GM18519 (cell line): ENCODE data around the gene INO80C.
"Not testable (repeated sequence)": the region's sequence is repeated elsewhere in the genome, so short reads cannot be mapped to it uniquely, and the experiment has no call there.

Experiments
- ATAC-seq: cut with Tn5 transposase; IDR thresholded peaks from one replicate; pipeline ENCODE4 v1.9.1; 2021; ENCODE audit warnings: mild to moderate bottlenecking, moderate library complexity; ENCODE audit not compliant: unreplicated experiment, low FRiP score

Gene INO80C

DNA sequence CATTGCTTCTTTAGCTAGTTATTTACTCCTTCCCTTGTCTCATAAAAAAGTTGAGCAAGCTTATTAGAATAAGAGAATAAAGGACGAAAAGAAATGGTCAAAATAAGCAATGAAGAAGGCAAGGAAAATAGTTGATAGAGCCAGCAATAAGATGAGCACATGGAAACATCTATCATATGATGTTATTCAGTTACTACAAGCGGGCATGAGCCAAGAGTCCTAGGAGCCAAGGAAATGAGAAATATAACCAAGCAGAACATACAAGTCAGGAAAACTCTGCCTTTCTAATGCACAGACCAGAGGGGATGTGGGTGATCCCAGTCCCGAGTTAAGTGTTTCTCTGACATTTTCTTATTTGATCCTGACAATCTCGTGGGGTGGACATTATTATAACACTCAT is 33.9 kb downstream of the INO80C start:
- ATAC-seq, result no peak

- no peak for ATAC-seq
Observed at GRCh38 chr18:35463050-35463449, 34.7 kb downstream of the INO80C start.

DNA sequence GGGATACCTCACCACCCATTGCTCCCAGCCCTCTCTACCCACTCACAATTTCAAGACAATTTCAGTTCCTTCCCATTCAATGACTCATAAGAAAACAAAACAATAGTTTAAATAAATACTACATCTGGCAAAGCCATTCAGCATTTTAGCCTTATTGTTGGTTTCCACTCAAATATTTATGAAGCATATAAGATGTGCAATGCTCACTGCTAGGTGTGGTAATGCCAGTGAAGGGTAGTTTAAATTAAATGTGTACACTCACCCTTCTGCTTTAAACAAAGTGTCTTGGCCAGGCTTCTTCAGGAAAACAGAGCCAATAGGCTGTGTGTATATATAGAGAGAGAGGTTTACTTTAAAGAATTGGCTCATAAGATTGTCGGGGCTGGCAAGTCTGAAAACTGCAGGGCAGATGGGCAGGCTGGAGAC is 37.0 kb downstream of the INO80C start:
- no peak for ATAC-seq

DNA sequence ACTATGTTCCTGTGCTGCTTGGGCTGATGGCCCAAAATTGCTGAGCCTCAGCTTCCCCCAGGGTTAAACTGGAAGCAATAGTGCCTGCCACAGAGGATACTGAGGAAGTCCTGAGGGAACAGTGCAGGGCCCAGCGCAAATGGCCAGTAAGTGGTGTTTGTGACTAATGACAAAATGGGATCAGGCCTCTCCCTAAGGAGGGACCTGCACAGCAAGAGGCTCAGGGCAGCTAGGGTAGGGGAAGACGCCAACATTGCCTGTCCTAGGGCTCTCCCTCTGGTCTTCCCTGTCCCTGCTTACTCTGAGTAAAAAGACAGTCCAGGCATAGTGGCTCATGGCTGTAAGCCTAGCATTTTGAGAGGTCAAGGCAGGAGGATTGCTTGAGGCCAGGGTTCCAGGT is 37.8 kb downstream of the INO80C start:
- ATAC-seq, result no peak

GRCh38 chr18:35458677-35459441 is 38.9 kb downstream of the INO80C start:
- peak; percentile 45 for ATAC-seq

- ATAC-seq, result no peak
Observed at GRCh38 chr18:35458271-35458670, 39.5 kb downstream of the INO80C start.

GRCh38 chr18:35457140-35457704 is 40.5 kb downstream of the INO80C start:
- no peak for ATAC-seq

- no peak for ATAC-seq
Observed at GRCh38 chr18:35455926-35456763, 41.6 kb downstream of the INO80C start.

- ATAC-seq, result no peak
Observed at GRCh38 chr18:35454803-35455202, 43.0 kb downstream of the INO80C start.

DNA sequence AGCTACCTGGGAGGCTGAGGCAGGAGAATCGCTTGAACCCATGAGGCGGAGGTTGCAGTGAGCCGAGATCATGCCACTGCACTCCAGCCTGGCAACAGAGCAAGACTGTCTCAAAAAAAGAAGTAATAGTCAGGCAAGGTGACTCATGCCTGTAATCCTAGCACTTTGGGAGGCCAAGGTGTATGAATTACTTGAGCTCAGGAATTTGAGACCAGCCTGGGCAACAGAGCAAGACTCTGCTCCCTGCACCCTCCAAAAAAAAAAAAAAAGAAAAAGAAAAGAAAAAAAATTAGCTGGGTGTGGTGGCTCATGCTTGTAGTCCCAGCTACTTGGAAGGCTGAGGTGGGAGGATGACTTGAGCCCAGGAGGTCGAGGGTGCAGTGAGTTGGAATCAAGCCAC is 44.7 kb downstream of the INO80C start:
- ATAC-seq, result not testable (repeated sequence)

DNA sequence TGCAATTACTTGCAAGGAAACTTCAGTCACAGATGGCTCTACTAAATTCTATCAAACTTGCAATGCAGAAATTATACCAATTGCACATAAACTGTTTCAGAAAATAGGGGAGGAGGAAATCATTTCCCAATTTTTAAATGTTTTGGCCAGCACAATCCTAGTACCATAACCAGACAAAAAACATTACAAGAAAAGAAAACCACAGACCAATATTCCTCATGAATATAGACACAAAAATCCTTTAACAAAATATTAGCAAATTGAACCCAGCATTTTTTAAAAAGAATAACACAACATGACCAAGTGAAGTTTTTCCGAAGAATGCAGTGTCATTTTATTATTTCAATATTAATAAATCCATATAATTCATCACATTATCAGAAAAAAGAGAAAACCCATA is 45.8 kb downstream of the INO80C start:
- no peak for ATAC-seq

DNA sequence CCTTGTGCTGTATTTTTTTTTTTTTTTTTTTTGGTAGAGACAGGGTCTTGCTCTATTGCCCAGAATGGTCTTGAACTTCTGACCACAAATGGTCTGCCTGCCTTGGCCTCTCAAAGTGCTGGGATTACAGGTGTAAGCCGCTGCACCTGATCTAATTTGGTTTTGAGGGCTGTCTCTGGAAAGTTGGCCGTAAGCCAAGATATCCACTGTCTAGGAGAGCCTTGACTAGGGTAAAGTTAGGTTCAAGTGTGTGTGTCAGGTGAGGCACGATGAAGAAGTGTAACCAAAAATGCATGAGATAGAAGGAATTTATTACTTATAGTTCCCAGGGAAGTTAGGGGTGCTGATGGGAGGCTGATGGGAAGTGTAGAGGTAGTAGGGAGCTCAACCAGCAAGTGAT is 46.7 kb downstream of the INO80C start:
- ATAC-seq, result no peak

DNA sequence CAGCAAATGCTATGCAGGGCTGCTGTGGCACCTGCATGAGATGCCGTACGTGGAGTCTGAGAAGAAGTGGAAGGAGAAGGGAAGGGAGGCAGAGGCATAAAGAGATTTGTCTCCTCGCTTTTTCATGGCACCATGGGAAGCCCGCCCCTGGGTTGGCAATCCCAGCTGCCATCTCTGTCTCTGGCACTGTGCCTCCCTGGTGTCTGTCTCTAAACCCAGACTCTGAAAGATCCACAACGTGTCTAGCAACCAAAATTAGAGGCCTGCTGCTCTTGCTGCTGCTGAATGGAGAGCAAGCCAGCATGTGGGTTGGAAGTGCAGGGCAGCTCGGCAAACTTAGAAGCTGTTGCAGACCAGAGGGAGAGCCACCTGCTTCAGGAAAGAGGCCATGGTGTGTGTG is 53.1 kb downstream of the INO80C start:
- no peak for ATAC-seq

DNA sequence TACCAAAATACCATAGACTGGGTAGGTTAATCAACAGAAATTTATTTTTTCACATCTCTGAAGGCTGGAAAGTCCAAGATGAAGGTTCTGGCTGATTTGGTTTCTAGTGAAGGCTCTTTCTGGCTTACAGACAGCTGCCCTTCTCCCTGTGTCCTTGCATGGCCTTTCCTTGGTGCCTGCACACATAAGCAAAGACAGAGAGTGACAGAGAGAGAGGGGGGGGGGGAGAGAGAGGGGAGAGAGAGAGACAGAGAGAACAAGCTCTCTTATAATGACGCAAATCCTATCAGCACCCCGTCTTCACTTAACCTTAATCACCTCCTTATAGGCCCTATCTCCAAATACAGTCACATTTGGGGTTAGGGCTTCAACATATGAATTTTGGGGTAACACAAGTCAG is 53.9 kb downstream of the INO80C start:
- ATAC-seq, result no peak

GRCh38 chr18:35443434-35443833 is 54.3 kb downstream of the INO80C start:
- ATAC-seq, result no peak

DNA sequence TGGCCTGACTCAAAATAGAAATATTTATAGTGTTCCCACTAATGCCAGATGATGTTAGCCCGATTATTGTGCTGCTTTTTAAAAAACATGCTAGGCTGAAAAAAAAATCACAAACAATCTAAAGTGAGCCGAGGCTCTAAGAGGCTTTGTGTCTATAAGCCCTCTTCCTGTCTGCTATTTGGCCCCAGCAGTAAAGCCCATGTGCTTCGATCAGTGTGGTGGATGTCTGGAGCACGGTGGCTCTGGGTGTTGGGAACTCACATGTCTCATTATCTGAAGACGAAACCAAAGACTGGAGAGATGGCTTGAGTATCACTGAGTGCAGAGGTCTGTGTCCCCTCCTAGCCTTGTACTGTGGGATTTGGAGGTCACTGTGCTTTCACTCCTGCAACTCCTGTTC is 55.1 kb downstream of the INO80C start:
- ATAC-seq, result no peak

DNA sequence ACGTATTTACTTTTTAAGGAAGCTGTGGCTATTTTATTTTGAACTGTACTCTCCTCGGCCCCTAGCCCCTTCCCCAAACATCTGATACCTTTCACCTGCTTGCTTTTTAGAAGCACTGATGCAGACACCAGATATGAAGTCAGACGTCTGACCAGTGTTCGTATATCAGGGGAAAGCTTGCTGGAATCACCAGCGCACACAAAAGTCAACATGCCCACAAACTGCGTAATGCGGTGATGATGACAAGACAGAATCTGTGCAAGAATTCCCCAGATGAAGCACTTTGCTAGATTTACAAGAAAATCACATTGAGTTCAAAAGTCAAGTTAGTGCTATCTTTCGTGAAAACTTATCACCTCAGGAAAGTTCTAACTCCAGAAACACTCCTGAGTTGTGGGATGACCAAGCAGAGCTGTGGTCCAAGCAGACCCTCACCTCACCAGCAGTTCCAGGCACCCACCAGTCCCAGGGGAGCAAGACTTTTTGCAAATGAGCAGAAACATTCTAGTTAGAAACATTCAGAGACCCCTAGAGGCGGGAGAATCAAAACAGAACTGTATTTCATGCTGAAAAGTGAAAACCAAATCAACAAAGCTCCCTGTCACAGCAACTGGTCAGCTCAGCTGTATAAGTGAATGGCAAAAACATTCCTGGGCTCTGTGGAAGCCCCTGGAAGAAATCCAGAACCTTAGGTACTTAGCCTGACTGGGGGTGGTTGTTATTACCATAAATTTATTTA is 55.7 kb downstream of the INO80C start:
- ATAC-seq, result no peak

DNA sequence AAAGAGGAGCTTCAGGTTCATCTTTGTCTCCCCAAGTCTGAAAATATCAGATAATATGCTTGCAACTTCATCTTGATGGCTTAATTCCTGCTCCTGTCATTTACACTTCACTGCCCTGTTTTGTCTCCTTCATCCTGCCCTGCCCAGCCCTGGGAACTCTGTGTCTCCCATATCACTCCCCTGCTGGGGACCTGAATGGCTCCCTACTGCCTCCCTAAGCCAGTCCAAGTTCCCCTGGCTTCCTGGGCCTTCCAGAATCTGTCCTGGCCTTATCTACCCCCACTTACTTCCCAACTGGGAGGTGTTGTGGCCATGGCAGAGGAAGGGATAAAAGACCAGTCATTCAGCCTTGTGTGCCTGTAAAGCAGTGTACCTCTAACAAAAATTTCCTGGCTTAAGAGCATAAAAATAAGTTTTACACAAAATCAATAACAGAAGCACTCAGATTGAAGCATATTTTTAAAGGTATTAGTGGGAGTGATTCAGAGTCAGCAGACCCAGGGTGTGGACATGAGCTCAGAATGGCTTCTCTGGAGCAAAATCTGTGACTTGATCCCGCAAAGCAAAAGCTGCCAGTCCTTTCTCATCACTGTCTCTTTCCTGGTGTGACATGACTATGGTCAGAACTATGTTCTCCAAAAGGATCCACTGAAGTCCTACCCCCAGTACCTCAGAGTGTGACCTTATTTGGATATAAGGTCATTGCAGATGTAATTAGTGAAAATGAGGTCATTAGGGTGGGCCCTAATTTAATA is 59.1 kb downstream of the INO80C start:
- no peak for ATAC-seq

GRCh38 chr18:35437836-35438235 is 59.9 kb downstream of the INO80C start:
- no peak for ATAC-seq

- no peak for ATAC-seq
Observed at GRCh38 chr18:35436076-35436649, 61.6 kb downstream of the INO80C start.
